ENCODE measurements around the gene MYO1D.
"Not testable (repeated sequence)": the region's sequence is repeated elsewhere in the genome, so short reads cannot be mapped to it uniquely, and the experiment has no call there.

MYO1D gene

DNA sequence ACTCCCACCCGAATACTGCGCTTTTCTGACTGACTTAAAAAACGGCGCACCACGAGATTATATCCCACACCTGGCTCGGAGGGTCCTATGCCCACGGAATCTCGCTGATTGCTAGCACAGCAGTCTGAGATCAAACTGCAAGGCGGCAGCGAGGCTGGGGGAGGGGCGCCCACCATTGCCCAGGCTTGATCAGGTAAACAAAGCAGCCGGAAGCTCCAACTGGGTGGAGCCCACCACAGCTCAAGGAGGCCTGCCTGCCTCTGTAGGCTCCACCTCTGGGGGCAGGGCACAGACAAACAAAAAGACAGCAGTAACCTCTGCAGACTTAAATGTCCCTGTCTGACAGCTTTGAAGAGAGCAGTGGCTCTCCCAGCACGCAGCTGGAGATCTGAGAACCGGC, 10.5 kb upstream of the MYO1D start:
- not testable (repeated sequence) for DNase-seq

DNA sequence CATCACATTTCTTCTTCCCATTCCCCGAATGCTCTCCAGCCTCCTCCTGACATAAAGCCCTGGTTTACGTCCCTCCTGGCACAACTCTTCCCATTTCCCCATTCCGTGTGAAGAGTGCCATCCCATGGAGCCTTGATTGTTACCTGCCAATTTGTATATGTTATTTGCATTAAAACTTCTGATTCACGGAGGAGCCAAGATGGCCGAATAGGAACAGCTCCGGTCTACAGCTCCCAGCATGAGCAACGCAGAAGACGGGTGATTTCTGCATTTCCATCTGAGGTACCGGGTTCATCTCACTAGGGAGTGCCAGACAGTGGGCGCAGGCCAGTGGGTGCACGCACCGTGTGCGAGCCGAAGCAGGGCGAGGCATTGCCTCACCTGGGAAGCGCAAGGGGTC, 10.0 kb upstream of the MYO1D start:
- DNase-seq: not testable (repeated sequence)

DNA sequence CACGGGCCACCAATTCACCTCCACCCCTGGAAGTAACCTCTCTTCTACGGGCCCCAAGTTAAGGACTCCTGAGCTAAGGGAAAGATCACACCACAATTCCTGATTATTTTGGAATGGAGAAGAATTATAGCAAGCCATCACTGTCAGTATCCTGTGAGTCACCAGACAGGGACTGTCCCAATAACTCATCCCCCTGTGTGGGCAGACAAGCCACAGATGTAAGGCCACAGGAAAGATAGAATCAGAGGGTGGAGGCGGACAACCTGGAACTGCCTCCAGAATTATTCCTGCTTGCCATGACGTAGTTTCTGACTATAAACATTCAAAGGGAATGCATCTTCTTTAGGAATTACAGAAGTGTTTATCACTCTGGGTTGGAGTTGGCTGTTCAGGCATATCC, 5.8 kb upstream of the MYO1D start:
- DNase-seq: peak; percentile 62

DNA sequence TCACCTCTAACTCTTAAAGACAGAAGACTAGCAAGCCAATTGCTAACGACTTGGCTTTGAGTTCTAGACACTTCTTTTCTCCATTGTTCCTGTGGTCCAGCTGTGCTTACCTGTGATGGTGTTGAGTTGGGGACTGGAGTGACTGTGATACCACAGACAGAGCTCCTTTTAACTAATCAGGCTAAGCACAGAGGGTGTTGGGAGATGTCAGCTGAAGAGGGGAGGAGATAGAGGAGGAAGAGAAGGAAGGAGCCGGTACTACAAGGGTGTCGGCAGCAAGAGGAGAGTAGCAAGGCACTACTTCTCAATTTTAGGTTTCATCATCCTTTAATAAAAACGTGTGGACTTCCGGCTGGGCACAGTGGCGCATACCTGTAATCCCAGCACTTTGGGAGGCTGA, 5.1 kb upstream of the MYO1D start:
- DNase-seq: no peak

DNA sequence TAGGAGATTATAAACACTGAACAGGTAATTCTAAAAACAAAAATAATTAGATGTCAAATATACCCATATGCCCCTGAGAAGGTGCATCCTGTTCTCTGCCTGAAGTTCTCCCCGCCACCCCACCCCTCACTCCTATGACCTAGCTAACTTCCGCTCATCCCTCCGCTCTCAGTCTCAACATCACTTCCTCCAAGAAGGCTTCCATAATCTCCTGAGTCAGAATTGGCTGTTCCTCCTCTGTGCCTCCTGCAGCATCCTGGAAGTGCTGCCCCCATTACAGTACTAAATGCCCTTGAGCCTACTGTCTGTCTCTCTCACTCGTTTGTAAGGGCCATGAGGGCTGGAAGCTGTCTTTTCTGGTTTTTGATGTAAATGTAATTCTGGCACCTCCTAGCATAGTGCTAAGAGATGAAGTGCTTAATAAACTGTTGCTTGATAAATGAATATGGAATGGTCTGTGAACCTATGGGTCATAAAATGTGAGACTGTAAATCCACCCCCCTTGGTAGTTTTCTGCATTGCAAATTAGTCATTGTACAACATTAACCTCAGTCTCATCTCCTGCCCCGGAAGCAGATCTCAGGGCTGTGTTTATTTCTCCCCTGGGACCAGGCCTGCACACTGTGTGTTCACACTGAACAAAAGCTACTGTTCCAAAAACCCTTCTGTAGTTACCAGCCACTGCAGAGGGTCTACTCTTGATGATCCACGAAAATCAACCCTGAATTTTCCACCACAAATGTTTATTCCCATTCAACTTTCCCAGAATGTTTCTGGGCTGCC, 3.9 kb upstream of the MYO1D start:
- DNase-seq: peak; percentile 65

DNA sequence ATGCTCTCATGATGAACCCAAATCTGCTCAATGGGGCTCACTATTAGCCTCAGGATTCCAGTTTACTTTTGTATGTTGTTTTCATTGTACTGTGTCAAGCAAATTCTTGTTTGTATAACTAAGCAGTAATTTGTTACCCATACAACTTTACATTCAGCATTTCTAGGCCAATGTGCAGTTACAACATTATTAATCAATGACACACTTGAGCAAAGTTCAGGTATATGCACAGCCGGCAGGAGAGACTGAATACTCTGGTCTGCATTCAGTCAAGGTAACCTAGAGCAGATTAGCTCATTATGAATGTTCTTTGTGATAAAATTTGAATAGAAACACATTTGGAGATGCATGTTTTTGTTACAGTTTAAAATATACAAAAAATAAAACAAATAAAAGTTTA, 2.2 kb upstream of the MYO1D start:
- no peak for DNase-seq

DNA sequence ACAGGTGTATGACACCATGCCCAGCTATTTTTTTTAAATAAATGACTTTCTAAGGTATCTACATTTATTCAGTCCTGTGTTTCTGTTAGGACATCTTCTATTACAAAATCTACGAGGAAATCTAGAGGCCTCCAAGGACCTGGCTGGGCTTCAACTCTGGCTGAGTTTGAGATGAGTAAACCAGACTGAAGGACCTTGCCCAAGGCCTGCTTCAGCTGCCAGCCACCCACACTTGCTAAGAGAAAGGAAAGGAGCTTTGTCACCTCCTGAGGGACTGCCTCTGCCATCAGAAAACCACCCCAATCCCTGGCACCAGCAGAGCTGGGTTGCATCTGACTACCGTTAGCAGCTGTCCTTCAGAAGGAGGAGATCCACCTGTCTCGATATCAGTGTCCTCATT, 1.3 kb upstream of the MYO1D start:
- DNase-seq: peak; percentile 41

DNA sequence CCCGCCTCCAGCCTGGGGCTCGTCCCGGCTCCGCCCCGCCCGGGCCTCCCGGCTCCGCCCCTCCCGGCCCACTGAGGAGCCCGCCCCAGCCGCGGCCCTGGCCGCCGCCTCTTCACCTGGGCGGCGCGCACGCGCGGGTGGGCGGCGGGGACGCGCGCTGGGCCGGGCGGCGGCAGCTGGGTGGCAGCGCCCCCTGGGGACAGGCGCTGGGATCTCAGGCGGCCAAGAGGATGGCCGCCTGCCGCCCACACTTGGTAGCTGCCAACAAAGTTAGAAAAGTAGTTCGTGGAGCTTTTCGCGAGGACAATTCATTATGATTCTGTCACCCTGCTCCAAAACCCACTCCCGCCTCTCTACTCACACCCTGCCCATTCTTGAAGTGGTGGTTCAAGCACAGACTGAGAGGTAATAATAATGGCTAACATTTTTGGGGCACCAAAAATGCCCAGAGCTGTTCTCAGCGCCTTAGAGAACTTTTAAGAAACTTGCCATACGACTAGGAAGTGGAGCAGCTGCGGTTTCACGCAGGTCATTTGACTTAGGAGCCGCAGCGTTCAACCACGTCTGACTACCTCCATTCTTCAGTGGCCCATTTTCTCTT, 340 bp upstream of the MYO1D start:
- peak; percentile 88 for DNase-seq

DNA sequence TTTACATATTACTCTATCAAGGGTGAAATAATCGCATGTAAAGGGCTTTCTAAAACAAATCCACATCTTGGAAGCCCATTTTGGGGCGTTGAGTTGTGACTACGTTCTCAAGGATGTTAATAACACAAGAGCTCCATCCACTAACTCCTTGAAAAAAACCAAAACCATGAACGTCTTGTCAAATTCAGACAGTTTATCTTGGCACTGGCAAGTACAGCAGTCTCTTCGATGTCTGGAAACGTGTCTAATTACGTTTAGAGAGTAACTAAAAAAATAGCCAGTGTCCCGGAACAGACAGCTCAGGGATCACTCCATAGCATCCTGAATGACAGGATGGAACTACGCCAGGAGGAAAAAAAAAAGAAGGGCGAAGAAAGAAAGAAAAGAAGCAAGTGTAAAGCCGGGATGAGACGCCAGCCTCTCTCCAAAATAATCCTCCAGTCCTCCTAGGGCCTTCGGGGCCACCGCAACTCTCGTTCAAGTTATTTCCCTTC, 954 bp downstream of the MYO1D start:
- peak; percentile 36 for DNase-seq

DNA sequence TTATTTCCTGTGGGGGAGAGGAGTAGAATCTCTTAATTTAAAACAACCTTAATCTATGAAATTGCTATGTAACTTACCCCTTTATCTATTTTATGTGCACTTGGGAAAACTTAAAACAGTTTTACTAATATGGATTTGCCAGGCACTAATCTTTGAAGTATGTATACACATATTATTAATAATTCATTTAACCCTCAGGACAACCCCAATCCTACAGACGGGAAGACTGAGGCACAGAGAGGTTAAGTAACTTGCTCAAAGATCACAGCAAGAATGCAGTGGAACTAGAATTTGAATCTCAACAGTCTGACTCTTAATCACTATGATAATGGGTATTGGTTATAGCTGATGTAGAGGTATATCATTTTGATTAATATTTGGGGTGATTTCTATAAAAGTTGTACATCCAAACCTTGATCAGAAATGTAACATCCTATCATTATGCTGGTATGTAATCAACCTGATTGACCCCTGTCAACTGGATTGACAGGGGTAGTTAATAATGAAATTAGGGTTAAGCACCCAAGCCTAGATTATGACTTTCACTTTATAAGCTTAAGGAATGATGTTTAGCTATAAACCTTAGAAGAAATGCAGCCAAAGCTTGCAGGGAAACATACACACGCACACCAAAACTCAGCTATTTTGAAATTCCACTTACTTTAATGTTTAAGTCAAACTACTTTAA, 1.6 kb downstream of the MYO1D start:
- DNase-seq: no peak

DNA sequence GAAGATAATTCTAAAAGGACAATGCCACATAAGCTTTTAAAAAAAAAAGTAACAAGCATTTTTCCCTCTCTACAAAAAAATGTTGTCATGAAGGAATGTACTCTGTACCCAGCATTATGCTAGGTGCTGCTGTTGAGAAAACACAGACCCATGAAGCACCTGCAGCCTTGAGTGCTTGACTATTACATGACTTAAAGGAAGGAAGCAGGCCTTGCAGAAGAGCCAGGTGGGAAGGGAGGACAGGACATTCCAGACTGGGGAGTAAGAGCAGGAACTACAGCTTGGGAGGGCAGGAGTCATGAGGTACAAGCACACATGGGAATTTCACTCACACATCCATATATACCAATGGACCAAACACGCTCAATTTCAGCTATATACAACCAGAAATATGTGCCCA, 3.8 kb downstream of the MYO1D start:
- no peak for DNase-seq

DNA sequence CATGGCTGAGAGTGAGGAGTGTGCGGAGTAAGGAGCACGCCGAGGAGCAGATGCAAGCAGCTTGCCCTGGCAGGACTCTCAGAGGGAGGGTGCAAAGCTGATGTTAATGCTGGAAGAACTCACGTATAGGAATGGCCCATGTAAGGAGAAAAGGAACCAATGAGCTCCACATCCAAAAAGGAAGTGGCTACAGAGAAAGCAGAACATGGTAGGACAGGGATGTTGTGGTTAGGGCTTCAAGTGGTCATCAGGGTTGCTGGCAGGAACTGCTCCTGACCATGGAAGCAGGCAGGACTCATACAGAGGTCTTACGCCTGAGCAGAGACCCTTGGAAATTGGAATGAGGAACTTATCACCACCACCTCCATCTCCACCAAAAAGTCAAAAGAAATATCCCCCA, 5.2 kb downstream of the MYO1D start:
- DNase-seq: no peak

DNA sequence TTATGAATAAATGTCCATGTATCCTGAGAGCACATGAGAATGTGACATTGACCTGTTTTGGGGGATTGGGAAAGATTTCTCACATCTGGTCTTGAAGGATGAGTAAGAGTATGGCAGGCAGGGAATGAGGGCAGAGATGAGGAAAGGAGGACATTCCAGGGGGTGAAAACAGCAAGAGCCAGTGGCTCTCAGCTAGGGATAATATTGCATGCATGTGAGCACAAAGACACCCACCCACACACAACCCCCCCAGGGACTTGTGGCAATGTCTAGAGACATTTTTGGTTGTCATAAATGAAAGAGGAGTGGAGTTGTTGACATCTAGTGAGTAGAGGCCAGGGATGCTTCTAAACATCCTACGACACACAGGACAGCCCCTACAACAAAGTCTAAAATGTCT, 6.0 kb downstream of the MYO1D start:
- peak; percentile 89 for DNase-seq

DNA sequence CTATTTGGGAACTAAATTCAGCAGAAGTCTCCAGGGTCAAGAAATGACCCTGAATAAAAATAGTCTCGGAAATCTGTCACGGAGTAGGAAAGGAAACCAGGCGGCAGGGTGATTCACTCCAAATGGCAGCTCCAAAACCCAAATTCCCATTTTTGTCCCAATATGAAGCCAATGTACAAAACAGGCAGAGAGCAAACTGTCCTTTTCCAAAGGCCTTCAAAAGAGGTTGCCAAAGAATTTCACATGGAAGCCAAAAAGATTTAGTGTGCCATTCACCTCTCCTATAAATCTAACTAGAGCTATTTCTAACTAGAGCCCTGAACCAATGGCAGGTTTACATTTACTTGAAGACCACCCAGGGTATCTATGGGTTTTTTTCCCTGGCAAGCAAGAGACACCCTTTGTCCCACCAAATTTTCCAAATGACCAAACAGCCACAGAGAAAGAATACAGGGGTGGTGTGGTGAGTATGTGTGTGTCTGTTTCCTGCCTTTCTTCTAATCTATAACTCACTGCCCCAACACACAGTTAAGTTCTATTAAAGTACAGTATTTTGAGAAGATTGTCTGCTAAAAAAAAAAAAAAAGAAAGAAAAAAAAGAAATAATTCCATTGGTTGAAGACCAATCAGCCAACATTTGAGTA, 6.8 kb downstream of the MYO1D start:
- DNase-seq: peak; percentile 58

DNA sequence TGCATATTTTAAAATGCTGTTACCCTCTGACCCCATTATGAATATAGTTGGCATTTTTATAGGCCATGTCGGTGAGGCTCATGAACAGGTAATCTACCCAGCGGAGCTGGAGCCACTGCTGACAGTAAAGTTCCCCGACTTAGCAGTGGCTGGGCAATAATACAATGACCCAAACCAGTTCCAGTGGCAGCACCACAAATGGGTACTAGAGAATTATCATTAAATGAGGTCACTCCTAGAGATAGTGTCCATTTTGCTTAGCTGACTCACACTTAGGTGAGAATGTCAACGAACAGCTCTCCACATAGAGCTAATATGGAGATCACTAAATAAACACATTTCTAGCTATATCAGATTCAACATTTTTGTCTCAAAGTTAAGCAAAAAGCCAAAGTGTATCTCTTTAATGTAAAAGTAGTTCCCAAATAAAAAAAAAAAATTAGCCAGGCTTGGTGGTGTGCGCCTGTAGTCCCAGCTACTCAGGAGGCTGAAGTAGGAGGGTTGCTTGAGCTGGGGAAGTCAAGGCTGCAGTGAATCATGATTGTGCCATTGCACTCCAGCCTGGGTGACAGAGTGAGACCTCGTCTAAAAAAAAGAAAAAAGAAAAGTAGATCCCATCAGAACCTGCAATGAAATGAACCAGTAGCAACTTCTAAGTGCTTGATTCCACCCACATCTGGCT, 7.4 kb downstream of the MYO1D start:
- no peak for DNase-seq

DNA sequence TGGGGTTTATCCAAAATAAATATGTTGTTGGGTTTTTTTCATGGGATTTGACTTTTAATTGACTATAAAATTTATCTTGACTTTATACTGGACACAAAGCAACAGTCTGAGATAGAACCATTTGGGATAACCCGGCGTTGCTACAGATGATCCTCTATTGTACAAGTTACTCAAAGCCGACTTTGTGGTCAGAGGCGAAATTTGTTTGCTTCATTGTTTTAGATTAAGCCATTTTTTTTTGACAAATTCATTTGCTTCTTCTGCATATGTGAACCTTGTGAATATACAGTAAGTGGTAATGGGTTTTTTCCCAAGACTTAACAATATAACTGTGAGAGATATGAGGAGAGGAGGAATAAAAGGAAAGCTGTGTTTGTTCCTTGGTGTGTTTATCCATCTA, 11.8 kb downstream of the MYO1D start:
- no peak for DNase-seq

DNA sequence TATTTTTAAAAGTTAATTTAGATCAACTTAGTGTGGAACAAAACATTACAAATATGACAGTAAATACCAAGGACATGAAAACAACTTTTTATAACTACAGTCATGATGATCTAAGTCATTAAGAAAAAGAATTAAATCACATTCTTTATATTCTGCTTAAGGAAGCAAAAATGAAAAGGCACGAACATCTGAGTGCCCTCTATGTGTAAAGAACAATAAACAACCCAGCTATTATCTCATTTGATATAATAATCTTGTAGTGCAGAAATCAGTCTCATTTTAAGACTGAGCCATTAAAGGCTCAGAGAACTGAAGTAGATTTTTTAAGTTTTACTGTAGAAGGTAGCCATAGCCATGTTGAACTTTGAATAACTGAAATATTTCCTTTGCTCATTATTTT, 13.4 kb downstream of the MYO1D start:
- DNase-seq: no peak

DNA sequence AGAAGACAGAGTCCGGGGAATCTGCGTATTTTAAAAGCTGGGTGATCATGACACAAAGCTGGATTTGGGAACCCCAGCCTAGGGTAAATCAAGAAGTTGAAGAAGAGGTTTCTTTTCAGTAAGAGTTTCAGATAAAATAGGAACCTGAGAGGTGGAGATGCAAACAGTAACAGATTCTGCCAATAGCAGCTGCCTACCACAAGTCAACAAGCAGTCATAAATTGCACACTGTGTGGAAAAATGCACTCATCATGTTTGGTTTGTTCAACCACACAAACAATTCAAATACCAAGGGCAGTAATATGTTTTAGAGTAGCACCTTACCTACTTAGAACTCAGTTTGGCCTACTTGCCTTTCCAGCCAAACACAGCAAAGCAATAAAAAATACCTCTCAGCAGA, 14.0 kb downstream of the MYO1D start:
- DNase-seq: no peak

DNA sequence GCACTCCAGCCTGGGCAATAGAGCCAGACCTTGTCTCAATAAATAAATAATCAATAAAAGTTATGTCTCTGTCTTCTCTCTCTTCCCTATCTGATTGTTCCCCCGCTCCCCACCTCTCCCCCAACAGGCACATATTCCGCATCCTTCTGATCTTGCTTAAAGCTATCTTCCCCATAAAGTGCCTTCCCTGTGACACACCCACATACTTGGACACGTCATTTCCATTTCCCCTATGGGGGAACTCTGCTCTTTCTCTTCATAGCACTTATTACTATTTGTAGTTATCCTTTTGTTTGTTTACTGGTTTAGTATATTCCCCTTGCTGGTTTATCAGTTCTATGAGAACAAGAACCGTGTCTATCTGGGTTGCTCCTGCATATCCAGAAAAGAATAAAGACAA, 14.9 kb downstream of the MYO1D start:
- DNase-seq: no peak

DNA sequence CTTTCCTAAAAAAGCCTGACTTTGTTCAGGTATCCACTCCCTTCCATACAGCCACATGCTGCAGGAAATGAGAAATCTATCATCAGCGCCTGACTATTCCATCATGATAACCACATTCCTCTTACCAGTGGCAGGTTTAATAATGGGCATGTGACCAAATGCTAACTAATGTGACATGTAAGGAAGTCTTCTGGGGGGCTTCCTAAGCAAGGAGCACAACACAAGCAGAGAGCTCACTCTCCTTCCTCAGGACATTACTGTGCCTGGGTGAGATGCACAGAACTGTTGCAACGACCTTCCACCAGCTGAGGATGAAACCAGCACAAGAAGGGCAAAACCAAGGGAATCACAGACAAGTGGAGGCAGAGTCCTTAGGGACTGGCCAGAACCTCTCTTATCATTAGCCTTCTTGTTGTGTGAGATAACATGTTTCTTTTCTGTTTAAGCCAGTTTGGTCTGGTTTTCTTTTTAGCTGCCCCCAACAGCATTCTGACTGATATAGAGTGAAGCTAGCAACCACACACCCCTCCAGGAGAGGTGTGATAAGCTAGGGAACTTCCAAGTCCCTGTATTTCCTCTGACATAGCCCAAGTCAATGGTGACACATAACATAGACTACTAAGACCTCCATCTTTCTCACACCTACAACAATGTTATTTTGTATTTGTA, 16.9 kb downstream of the MYO1D start:
- no peak for DNase-seq

DNA sequence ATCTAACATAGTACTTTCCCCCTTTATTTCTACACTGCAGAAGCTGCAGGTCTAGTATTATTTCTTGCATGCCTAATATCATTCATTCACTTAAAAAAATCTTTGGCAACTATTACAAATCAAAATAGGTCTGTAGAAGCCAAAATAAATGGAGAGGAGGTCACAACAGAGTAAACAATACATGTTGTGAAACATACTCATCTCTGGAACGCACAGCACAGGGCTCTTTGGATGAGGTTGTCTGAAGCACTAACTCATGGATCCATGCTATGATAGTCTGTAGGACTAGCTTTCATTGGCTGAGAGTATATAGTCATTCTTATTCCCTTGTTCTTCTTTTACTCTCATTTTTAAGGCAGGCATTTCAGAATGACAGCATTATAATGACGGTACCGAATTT, 21.3 kb downstream of the MYO1D start:
- no peak for DNase-seq

DNA sequence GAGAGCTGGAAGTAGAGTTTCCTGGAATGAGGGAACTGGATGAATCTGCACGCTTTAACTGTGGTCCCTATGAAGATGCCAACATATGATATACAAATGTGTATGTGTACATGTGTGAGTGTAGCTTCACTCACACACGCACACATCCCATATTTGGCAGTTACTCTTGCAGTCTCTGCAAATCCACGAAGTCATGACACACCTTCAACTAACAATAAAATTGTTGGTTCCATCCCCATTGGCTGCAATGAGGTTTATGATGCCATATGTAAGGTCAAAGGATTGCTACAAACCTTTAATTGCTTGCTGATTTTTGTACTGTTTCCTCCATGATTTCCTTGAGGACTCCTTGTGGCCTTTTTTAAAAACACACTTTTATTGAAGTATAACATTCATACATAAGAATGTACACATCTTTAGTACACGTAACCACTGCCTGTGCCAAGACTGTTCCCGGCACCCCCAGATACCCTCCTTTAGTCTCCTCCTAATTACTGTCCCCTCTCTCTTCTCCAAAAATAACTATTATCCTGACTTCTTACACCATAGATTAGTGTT, 22.0 kb downstream of the MYO1D start:
- DNase-seq: no peak
